Nephron progenitor cell (in vitro differentiated cells): ENCODE measurements around the gene TERT.
"Not testable (repeated sequence)": the region's sequence is repeated elsewhere in the genome, so short reads cannot be mapped to it uniquely, and the experiment has no call there.

Experiments used
- DNase-seq: peaks from one replicate; pipeline ENCODE4 v3.0.0; 2021
- H3K27ac Mint-ChIP-seq: 2 replicates; pipeline ENCODE4 v1.8.0; 2021; ENCODE audit warnings: mild to moderate bottlenecking, moderate library complexity, mixed read lengths
- H3K27me3 Mint-ChIP-seq: 2 replicates; pipeline ENCODE4 v1.8.0; 2021; ENCODE audit warnings: mild to moderate bottlenecking, low read depth, mixed read lengths; ENCODE audit not compliant: poor library complexity
- H3K36me3 Mint-ChIP-seq: 2 replicates; pipeline ENCODE4 v1.8.0; 2021; ENCODE audit warnings: low read depth, mixed read lengths
- H3K4me1 Mint-ChIP-seq: 2 replicates; pipeline ENCODE4 v1.8.0; 2021; ENCODE audit warnings: mixed read lengths
- H3K4me3 Mint-ChIP-seq: 2 replicates; pipeline ENCODE4 v1.8.0; 2021; ENCODE audit warnings: mild to moderate bottlenecking, moderate library complexity, mixed read lengths
- H3K9me3 Mint-ChIP-seq: 2 replicates; pipeline ENCODE4 v1.8.0; 2021; ENCODE audit warnings: mild to moderate bottlenecking, moderate library complexity, mixed read lengths
- CTCF ChIP-seq: fragments of 200-600 bp; sonication (generic); IDR thresholded peaks from 2 replicates; pipeline ENCODE4 v1.5.0; 2021; ENCODE audit warnings: antibody characterized with exemption

Gene TERT

GRCh38 chr5:1235379-1235778, 59.5 kb downstream of the TERT start:
- no peak overlapping the region for H3K4me3 Mint-ChIP-seq
- DNase-seq, result no peak
- no peaks in the 10 kb centered on the region for H3K36me3 Mint-ChIP-seq

GRCh38 chr5:1232780-1233179, 62.1 kb downstream of the TERT start:
- Mint-ChIP-seq H3K4me3 (no peak overlapping the region), H3K27me3 (peaks cover 7% of the 10 kb centered on the region), H3K9me3 (peaks cover 24% of the 10 kb centered on the region), H3K36me3 (no peaks in the 10 kb centered on the region), H3K4me1 (peaks cover 30% of the 10 kb centered on the region), H3K27ac (no peak overlapping the region)
- TF ChIP-seq CTCF, result no peak
- DNase-seq, result no peak

More at GRCh38 chr5:1235379-1235778, 59.5 kb downstream of the TERT start:
- Mint-ChIP-seq H3K27ac (no peak overlapping the region), H3K9me3 (peaks cover 24% of the 10 kb centered on the region), H3K4me1 (peaks cover 4% of the 10 kb centered on the region), H3K27me3 (peaks cover 4% of the 10 kb centered on the region)
- no peak for TF ChIP-seq CTCF

- H3K36me3 Mint-ChIP-seq, result no peaks in the 10 kb centered on the region
- no peak overlapping the region for H3K4me3 Mint-ChIP-seq
- H3K9me3 Mint-ChIP-seq, result peaks cover 18% of the 10 kb centered on the region
- H3K4me1 Mint-ChIP-seq, result peaks cover 43% of the 10 kb centered on the region
- no peak overlapping the region for H3K27ac Mint-ChIP-seq
- H3K27me3 Mint-ChIP-seq, result peaks cover 7% of the 10 kb centered on the region
- no peak for TF ChIP-seq CTCF
- DNase-seq, result no peak
Measured at GRCh38 chr5:1231354-1231905, 63.4 kb downstream of the TERT start.

- Mint-ChIP-seq H3K27ac (no peak overlapping the region), H3K4me1 (peaks cover 52% of the 10 kb centered on the region), H3K4me3 (no peak overlapping the region), H3K27me3 (peaks cover 10% of the 10 kb centered on the region), H3K9me3 (peaks cover 10% of the 10 kb centered on the region), H3K36me3 (no peaks in the 10 kb centered on the region)
- no peak for DNase-seq
- no peak for TF ChIP-seq CTCF
Measured at GRCh38 chr5:1230551-1230950, 64.3 kb downstream of the TERT start.

- no peak for DNase-seq
- no peak overlapping the region for H3K27ac Mint-ChIP-seq
- peaks cover 2% of the 10 kb centered on the region for H3K9me3 Mint-ChIP-seq
- peaks cover 52% of the 10 kb centered on the region for H3K4me1 Mint-ChIP-seq
- peak overlapping the region; percentile 42 for H3K4me3 Mint-ChIP-seq
- H3K36me3 Mint-ChIP-seq, result no peaks in the 10 kb centered on the region
- no peak for TF ChIP-seq CTCF
- H3K27me3 Mint-ChIP-seq, result peaks cover 10% of the 10 kb centered on the region
Measured at GRCh38 chr5:1229822-1230221, 65.0 kb downstream of the TERT start.

- H3K27ac Mint-ChIP-seq, result not testable (repeated sequence)
Measured at GRCh38 chr5:1229023-1229422, 65.8 kb downstream of the TERT start.

More at GRCh38 chr5:1229023-1229422, 65.8 kb downstream of the TERT start:
- Mint-ChIP-seq H3K4me3 (peak overlapping the region; percentile 45), H3K27me3 (peaks cover 10% of the 10 kb centered on the region), H3K4me1 (peaks cover 52% of the 10 kb centered on the region)
- DNase-seq, H3K36me3 Mint-ChIP-seq, H3K9me3 Mint-ChIP-seq: not testable (repeated sequence)
